NCI-H69 (cell line): ENCODE results near the gene JOSD1.
A peak's percentile ranks its signal among the peaks of the same experiment; 100 is the strongest.

ENCODE experiments used
- DNase-seq: peaks from one replicate; lab custom pipeline; 2025; lab: John Stamatoyannopoulos, UW

Gene JOSD1

GRCh38 chr22:38733329-38733723 is 32.6 kb upstream of the JOSD1 start:
- DNase-seq = peak; percentile 50

GRCh38 chr22:38732251-38732815 is 31.6 kb upstream of the JOSD1 start:
- no peak for DNase-seq

GRCh38 chr22:38731703-38732161 is 31.0 kb upstream of the JOSD1 start:
- no peak for DNase-seq

- no peak for DNase-seq
These were observed 29.7 kb upstream of the JOSD1 start for GRCh38 chr22:38730411-38730871.

- DNase-seq = no peak
These were observed 29.2 kb upstream of the JOSD1 start for GRCh38 chr22:38729946-38730345.

GRCh38 chr22:38728871-38729796 is 28.4 kb upstream of the JOSD1 start:
- no peak for DNase-seq

- DNase-seq = no peak
These were observed 27.0 kb upstream of the JOSD1 start for GRCh38 chr22:38727530-38728451.

GRCh38 chr22:38727123-38727522 is 26.4 kb upstream of the JOSD1 start:
- no peak for DNase-seq

- DNase-seq = no peak
These were observed 25.3 kb upstream of the JOSD1 start for GRCh38 chr22:38725900-38726655.

GRCh38 chr22:38724926-38725571 is 24.3 kb upstream of the JOSD1 start:
- peak; percentile 54 for DNase-seq

GRCh38 chr22:38724176-38724575 is 23.4 kb upstream of the JOSD1 start:
- no peak for DNase-seq

- no peak for DNase-seq
These were observed 20.8 kb upstream of the JOSD1 start for GRCh38 chr22:38721551-38721950.

- no peak for DNase-seq
These were observed 19.6 kb upstream of the JOSD1 start for GRCh38 chr22:38720350-38720749.

- no peak for DNase-seq
These were observed 18.5 kb upstream of the JOSD1 start for GRCh38 chr22:38719196-38719595.

- peak; percentile 84 for DNase-seq
These were observed 17.7 kb upstream of the JOSD1 start for GRCh38 chr22:38718414-38718813.

- no peak for DNase-seq
These were observed 16.5 kb upstream of the JOSD1 start for GRCh38 chr22:38717244-38717643.

- DNase-seq = no peak
These were observed 16.1 kb upstream of the JOSD1 start for GRCh38 chr22:38716826-38717225.

GRCh38 chr22:38716271-38716670 is 15.5 kb upstream of the JOSD1 start:
- DNase-seq = no peak

- DNase-seq = no peak
These were observed 15.1 kb upstream of the JOSD1 start for GRCh38 chr22:38715852-38716251.

GRCh38 chr22:38715176-38715764 is 14.5 kb upstream of the JOSD1 start:
- peak; percentile 16 for DNase-seq

- no peak for DNase-seq
These were observed 13.2 kb upstream of the JOSD1 start for GRCh38 chr22:38713921-38714320.
